WTC11 (cell line): ENCODE measurements around the gene IFT88. TPM values are rescaled to one million over a fixed set of nuclear protein-coding genes. Genes with fewer than 3 reads are reported as not detected.
A peak's percentile ranks its signal among the peaks of the same experiment; 100 is the strongest.

Experiments used
- ATAC-seq: fragments of 200-7000 bp; cut with Tn5 transposase; 2 replicates; pipeline ENCODE4 v1.10.0; 2021; ENCODE audit warnings: mild to moderate bottlenecking, moderate library complexity
- CTCF ChIA-PET: fragments of 300-600 bp; sonication (Branson Sonifier 250); formaldehyde crosslinking; loops from one replicate; lab custom pipeline; 2021; ENCODE audit warnings: antibody characterized with exemption; lab: Charles Lee
- POLR2A ChIA-PET: fragments of 350-600 bp; sonication (Branson Sonifier 250); formaldehyde crosslinking; loops from one replicate; lab custom pipeline; 2021; ENCODE audit warnings: antibody characterized with exemption; lab: Charles Lee
- DNase-seq: peaks from one replicate; pipeline ENCODE4 v3.0.0; 2021; ENCODE audit warnings: low spot score
- H3K27ac Mint-ChIP-seq: 2 replicates; pipeline ENCODE4 v1.8.0; 2021; ENCODE audit warnings: mixed read lengths
- H3K27me3 Mint-ChIP-seq: 2 replicates; pipeline ENCODE4 v1.8.0; 2021; ENCODE audit warnings: low read depth, mild to moderate bottlenecking, moderate library complexity, mixed read lengths
- H3K36me3 Mint-ChIP-seq: 2 replicates; pipeline ENCODE4 v1.8.0; 2021; ENCODE audit warnings: mixed read lengths
- H3K4me1 Mint-ChIP-seq: 2 replicates; pipeline ENCODE4 v1.8.0; 2022; ENCODE audit warnings: mixed read lengths
- H3K4me3 Mint-ChIP-seq: 2 replicates; pipeline ENCODE4 v1.8.0; 2021; ENCODE audit warnings: mild to moderate bottlenecking, moderate library complexity, mixed read lengths
- H3K9me3 Mint-ChIP-seq: 2 replicates; pipeline ENCODE4 v1.8.0; 2021; ENCODE audit warnings: mixed read lengths
- CDX4 ChIP-seq: fragments of 250-450 bp; sonication (Bioruptor Pico); IDR thresholded peaks from 2 replicates; pipeline ENCODE4 v1.9.0; 2021; ENCODE audit warnings: moderate library complexity, mild to moderate bottlenecking, inconsistent platforms, borderline replicate concordance
- CREM ChIP-seq: sonication (generic); formaldehyde crosslinking; IDR thresholded peaks from 2 replicates; pipeline ENCODE4 v1.8.1; 2022; ENCODE audit warnings: mild to moderate bottlenecking, missing genetic modification reagents, moderate library complexity
- ERG ChIP-seq: fragments of 250-450 bp; sonication (Bioruptor Pico); IDR thresholded peaks from 2 replicates; pipeline ENCODE4 v1.8.0; 2021; ENCODE audit warnings: mild to moderate bottlenecking
- ETV6 ChIP-seq: sonication (generic); formaldehyde crosslinking; IDR thresholded peaks from 2 replicates; pipeline ENCODE4 v1.8.1; 2022; ENCODE audit warnings: mild to moderate bottlenecking, missing genetic modification reagents
- FOXP1 ChIP-seq: sonication (generic); formaldehyde crosslinking; IDR thresholded peaks from 2 replicates; pipeline ENCODE4 v1.8.0; 2022; ENCODE audit warnings: missing genetic modification reagents, mild to moderate bottlenecking, moderate library complexity, borderline replicate concordance
- GTF2I ChIP-seq: fragments of 250-450 bp; sonication (Bioruptor Pico); conservative IDR thresholded peaks from 2 replicates; pipeline ENCODE4 v1.4.0; 2021; ENCODE audit warnings: mild to moderate bottlenecking
- HMGXB4 ChIP-seq: sonication (generic); formaldehyde crosslinking; IDR thresholded peaks from 2 replicates; pipeline ENCODE4 v1.8.1; 2023; ENCODE audit warnings: mild to moderate bottlenecking, moderate library complexity, missing genetic modification reagents
- MLX ChIP-seq: sonication (generic); formaldehyde crosslinking; IDR thresholded peaks from 2 replicates; pipeline ENCODE4 v1.8.1; 2023; ENCODE audit warnings: mild to moderate bottlenecking, missing genetic modification reagents, moderate library complexity
- MYBL2 ChIP-seq: sonication (generic); formaldehyde crosslinking; IDR thresholded peaks from 2 replicates; pipeline ENCODE4 v1.8.1; 2023; ENCODE audit warnings: mild to moderate bottlenecking, moderate library complexity, missing genetic modification reagents
- NR1H2 ChIP-seq: sonication (generic); formaldehyde crosslinking; IDR thresholded peaks from 2 replicates; pipeline ENCODE4 v1.9.0; 2021; ENCODE audit warnings: mild to moderate bottlenecking, moderate library complexity, missing genetic modification reagents
- NR3C1 ChIP-seq: sonication (generic); formaldehyde crosslinking; conservative IDR thresholded peaks from 2 replicates; pipeline ENCODE4 v1.8.1; 2023; ENCODE audit warnings: low read depth, mild to moderate bottlenecking, missing genetic modification reagents
- OVOL2 ChIP-seq: fragments of 250-450 bp; sonication (Bioruptor Pico); IDR thresholded peaks from 2 replicates; pipeline ENCODE4 v1.9.0; 2021; ENCODE audit warnings: mild to moderate bottlenecking, borderline replicate concordance
- SMAD4 ChIP-seq: sonication (generic); formaldehyde crosslinking; IDR thresholded peaks from 2 replicates; pipeline ENCODE4 v1.8.0; 2022; ENCODE audit warnings: mild to moderate bottlenecking, missing genetic modification reagents
- TEAD4 ChIP-seq: sonication (generic); formaldehyde crosslinking; IDR thresholded peaks from 2 replicates; pipeline ENCODE4 v1.8.0; 2022; ENCODE audit warnings: mild to moderate bottlenecking, missing genetic modification reagents
- USF2 ChIP-seq: sonication (generic); formaldehyde crosslinking; IDR thresholded peaks from 2 replicates; pipeline ENCODE4 v1.8.1; 2023; ENCODE audit warnings: mild to moderate bottlenecking, missing genetic modification reagents, moderate library complexity
- ZNF219 ChIP-seq: sonication (generic); formaldehyde crosslinking; IDR thresholded peaks from 2 replicates; pipeline ENCODE4 v1.8.0; 2023; ENCODE audit warnings: missing genetic modification reagents, mild to moderate bottlenecking, borderline replicate concordance
- ZNF232 ChIP-seq: sonication (generic); formaldehyde crosslinking; IDR thresholded peaks from 2 replicates; pipeline ENCODE4 v1.8.0; 2022; ENCODE audit warnings: mild to moderate bottlenecking, missing genetic modification reagents
- ZNF317 ChIP-seq: sonication (generic); formaldehyde crosslinking; IDR thresholded peaks from 2 replicates; pipeline ENCODE4 v1.8.1; 2023; ENCODE audit warnings: low read depth, mild to moderate bottlenecking, moderate library complexity, missing genetic modification reagents, borderline replicate concordance
- ZNF423 ChIP-seq: fragments of 250-450 bp; sonication (Bioruptor Pico); IDR thresholded peaks from 2 replicates; pipeline ENCODE4 v2.1.2; 2022; ENCODE audit warnings: mild to moderate bottlenecking, moderate library complexity
- ZNF671 ChIP-seq: fragments of 250-450 bp; sonication (Bioruptor Pico); IDR thresholded peaks from 2 replicates; pipeline ENCODE4 v1.8.0; 2021; ENCODE audit warnings: mild to moderate bottlenecking
- total RNA-seq: library from RNA; stranded (reverse); gene quantifications from 3 replicates; pipeline ENCODE4 v1.2.3, GENCODE V29; 2021
- TF ChIP-seq, protein P1 (sequence below): sonication (generic); formaldehyde crosslinking; IDR thresholded peaks from 2 replicates; pipeline ENCODE4 v1.8.1; 2022; ENCODE audit warnings: mild to moderate bottlenecking, missing genetic modification reagents, moderate library complexity, borderline replicate concordance
- TF ChIP-seq, protein P2 (sequence below): sonication (generic); formaldehyde crosslinking; IDR thresholded peaks from 2 replicates; pipeline ENCODE4 v1.8.1; 2023; ENCODE audit warnings: mild to moderate bottlenecking, missing genetic modification reagents
- TF ChIP-seq, protein P3 (sequence below): sonication (generic); formaldehyde crosslinking; IDR thresholded peaks from 2 replicates; pipeline ENCODE4 v1.8.1; 2022; ENCODE audit warnings: mild to moderate bottlenecking, moderate library complexity, missing genetic modification reagents
- TF ChIP-seq, protein P4 (sequence below): fragments of 250-450 bp; sonication (Bioruptor Pico); IDR thresholded peaks from 2 replicates; pipeline ENCODE4 v1.9.0; 2021; ENCODE audit warnings: mild to moderate bottlenecking

The IFT88 gene
- total RNA-seq, 1 experiment from 2014 or later = 6.5 TPM

- H3K9me3 Mint-ChIP-seq = no peaks in the 10 kb centered on the region
- H3K4me1 Mint-ChIP-seq = peaks cover 10% of the 10 kb centered on the region
- H3K27me3 Mint-ChIP-seq = peaks cover 47% of the 10 kb centered on the region
- ChIA-PET CTCF (interaction anchor here (0.9 to 2.5 kb wide), 8 partner anchors 8 to 210 kb away, joined by 3 to 16 read pairs (median 4); partner anchors contain the start of genes CRYL1 and EEF1AKMT1), POLR2A (no interaction called here)
- peak within 1 kb of the TSS; percentile 87 for H3K4me3 Mint-ChIP-seq
- no peaks in the 10 kb centered on the region for H3K36me3 Mint-ChIP-seq
- DNase-seq (peak; percentile 45), ATAC-seq (peak; percentile 26)
- no peak within 1 kb of the TSS for H3K27ac Mint-ChIP-seq
- TF ChIP-seq ZNF423 (CRISPR knock-in tag) (no peak), OVOL2 (no peak), GTF2I (CRISPR knock-in tag) (no peak), HMGXB4 (peak; percentile 77), SMAD4 (CRISPR knock-in tag) (no peak), ZNF317 (CRISPR knock-in tag) (no peak), USF2 (no peak), MLX (CRISPR knock-in tag) (no peak), ERG (no peak), TEAD4 (CRISPR knock-in tag) (no peak), NR1H2 (CRISPR knock-in tag) (no peak), CDX4 (CRISPR knock-in tag) (no peak), NR3C1 (CRISPR knock-in tag) (no peak), ZNF671 (no peak), CREM (CRISPR knock-in tag) (no peak), ETV6 (CRISPR knock-in tag) (no peak), MYBL2 (CRISPR knock-in tag) (no peak), ZNF219 (CRISPR knock-in tag) (no peak), ZNF232 (CRISPR knock-in tag) (no peak), FOXP1 (CRISPR knock-in tag) (no peak)
- TF ChIP-seq, protein P1, sequence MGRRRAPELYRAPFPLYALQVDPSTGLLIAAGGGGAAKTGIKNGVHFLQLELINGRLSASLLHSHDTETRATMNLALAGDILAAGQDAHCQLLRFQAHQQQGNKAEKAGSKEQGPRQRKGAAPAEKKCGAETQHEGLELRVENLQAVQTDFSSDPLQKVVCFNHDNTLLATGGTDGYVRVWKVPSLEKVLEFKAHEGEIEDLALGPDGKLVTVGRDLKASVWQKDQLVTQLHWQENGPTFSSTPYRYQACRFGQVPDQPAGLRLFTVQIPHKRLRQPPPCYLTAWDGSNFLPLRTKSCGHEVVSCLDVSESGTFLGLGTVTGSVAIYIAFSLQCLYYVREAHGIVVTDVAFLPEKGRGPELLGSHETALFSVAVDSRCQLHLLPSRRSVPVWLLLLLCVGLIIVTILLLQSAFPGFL (CRISPR knock-in tag) = no peak
- TF ChIP-seq, protein P2, sequence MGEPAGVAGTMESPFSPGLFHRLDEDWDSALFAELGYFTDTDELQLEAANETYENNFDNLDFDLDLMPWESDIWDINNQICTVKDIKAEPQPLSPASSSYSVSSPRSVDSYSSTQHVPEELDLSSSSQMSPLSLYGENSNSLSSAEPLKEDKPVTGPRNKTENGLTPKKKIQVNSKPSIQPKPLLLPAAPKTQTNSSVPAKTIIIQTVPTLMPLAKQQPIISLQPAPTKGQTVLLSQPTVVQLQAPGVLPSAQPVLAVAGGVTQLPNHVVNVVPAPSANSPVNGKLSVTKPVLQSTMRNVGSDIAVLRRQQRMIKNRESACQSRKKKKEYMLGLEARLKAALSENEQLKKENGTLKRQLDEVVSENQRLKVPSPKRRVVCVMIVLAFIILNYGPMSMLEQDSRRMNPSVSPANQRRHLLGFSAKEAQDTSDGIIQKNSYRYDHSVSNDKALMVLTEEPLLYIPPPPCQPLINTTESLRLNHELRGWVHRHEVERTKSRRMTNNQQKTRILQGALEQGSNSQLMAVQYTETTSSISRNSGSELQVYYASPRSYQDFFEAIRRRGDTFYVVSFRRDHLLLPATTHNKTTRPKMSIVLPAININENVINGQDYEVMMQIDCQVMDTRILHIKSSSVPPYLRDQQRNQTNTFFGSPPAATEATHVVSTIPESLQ (CRISPR knock-in tag) = no peak
- TF ChIP-seq, protein P3, sequence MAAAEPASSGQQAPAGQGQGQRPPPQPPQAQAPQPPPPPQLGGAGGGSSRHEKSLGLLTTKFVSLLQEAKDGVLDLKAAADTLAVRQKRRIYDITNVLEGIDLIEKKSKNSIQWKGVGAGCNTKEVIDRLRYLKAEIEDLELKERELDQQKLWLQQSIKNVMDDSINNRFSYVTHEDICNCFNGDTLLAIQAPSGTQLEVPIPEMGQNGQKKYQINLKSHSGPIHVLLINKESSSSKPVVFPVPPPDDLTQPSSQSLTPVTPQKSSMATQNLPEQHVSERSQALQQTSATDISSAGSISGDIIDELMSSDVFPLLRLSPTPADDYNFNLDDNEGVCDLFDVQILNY (CRISPR knock-in tag) = peak; percentile 50; the same call in 1 of the 2 replicates
- TF ChIP-seq, protein P4, sequence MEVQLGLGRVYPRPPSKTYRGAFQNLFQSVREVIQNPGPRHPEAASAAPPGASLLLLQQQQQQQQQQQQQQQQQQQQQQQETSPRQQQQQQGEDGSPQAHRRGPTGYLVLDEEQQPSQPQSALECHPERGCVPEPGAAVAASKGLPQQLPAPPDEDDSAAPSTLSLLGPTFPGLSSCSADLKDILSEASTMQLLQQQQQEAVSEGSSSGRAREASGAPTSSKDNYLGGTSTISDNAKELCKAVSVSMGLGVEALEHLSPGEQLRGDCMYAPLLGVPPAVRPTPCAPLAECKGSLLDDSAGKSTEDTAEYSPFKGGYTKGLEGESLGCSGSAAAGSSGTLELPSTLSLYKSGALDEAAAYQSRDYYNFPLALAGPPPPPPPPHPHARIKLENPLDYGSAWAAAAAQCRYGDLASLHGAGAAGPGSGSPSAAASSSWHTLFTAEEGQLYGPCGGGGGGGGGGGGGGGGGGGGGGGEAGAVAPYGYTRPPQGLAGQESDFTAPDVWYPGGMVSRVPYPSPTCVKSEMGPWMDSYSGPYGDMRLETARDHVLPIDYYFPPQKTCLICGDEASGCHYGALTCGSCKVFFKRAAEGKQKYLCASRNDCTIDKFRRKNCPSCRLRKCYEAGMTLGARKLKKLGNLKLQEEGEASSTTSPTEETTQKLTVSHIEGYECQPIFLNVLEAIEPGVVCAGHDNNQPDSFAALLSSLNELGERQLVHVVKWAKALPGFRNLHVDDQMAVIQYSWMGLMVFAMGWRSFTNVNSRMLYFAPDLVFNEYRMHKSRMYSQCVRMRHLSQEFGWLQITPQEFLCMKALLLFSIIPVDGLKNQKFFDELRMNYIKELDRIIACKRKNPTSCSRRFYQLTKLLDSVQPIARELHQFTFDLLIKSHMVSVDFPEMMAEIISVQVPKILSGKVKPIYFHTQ = no peak
Observed at GRCh38 chr13:20702915-20703779, 136.2 kb downstream of the IFT88 start, which contains the start of gene IL17D. Gene IL17D (plus strand): TSS chr13:20703699. CDS start chr13:20704002, 303 bp downstream.
